SK-N-SH (cell line): ENCODE measurements around the gene TXLNA. TPM values are rescaled to one million over a fixed set of nuclear protein-coding genes. Genes with fewer than 3 reads are reported as not detected.

Source experiments
- CTCF ChIA-PET: fragments of 300-600, 350-600 bp; formaldehyde crosslinking; extraction: SDS; loops from one replicate; lab custom pipeline; 2021; lab: Yijun Ruan, JAX
- POLR2A ChIA-PET: fragments of 350-600 bp; sonication (Branson Sonifier 250); formaldehyde crosslinking; extraction: SDS; loops from one replicate; lab custom pipeline; 2020; ENCODE audit warnings: antibody characterized with exemption, inconsistent platforms; lab: Yijun Ruan, JAX
- DNase-seq: peaks from one replicate; pipeline ENCODE4 v3.0.0; 2012
- H2AFZ ChIP-seq: fragments of 200-600 bp; sonication (generic); 2 replicates; pipeline ENCODE4 v1.8.1; 2016; ENCODE audit warnings: antibody characterized with exemption, mild to moderate bottlenecking, low read depth
- H3F3A ChIP-seq: fragments of 200-600 bp; sonication (generic); replicated peaks from 2 replicates; pipeline ENCODE3; 2016; ENCODE audit warnings: antibody characterized with exemption, mild to moderate bottlenecking; ENCODE audit not compliant: insufficient read depth
- H3K27ac ChIP-seq, 2 experiments: fragments of 200-500 bp in 1 of 2; fragments of 200-600 bp in 1 of 2; sonication (Bioruptor generic) in 1 of 2; sonication (generic), shearing (Covaris generic) in 1 of 2; 2 replicates each; pipeline versions ENCODE4 v1.5.1 to v1.6.1; 2014 to 2016; ENCODE audit warnings: low read depth in 2 of 2, inconsistent platforms in 1 of 2, low read length in 1 of 2, mild to moderate bottlenecking in 1 of 2, mixed read lengths in 1 of 2
- H3K27me3 ChIP-seq: fragments of 200-600 bp; sonication (generic), shearing (Covaris generic); 2 replicates; pipeline ENCODE4 v1.6.1; 2016; ENCODE audit warnings: mixed run types; ENCODE audit not compliant: insufficient read depth
- H3K36me3 ChIP-seq, 2 experiments: fragments of 200-500 bp in 1 of 2; fragments of 200-600 bp in 1 of 2; sonication (Bioruptor generic) in 1 of 2; sonication (generic) in 1 of 2; replicated peaks in 1 of 2; 2 replicates each; pipeline versions ENCODE3 to v1.5.1; 2014 to 2016; ENCODE audit warnings: low read length in 1 of 2, mild to moderate bottlenecking in 1 of 2; ENCODE audit not compliant: insufficient read depth in 2 of 2, control insufficient read depth in 1 of 2
- H3K4me1 ChIP-seq, 2 experiments: fragments of 200-500 bp in 1 of 2; fragments of 200-600 bp in 1 of 2; sonication (Bioruptor generic) in 1 of 2; sonication (generic), shearing (Covaris generic) in 1 of 2; 2 replicates each; pipeline versions ENCODE4 v1.5.1 to v1.6.1; 2014 to 2016; ENCODE audit warnings: low read depth in 1 of 2, low read length in 1 of 2, mixed run types in 1 of 2; ENCODE audit not compliant: insufficient read depth in 2 of 2, control insufficient read depth in 1 of 2
- H3K4me2 ChIP-seq: fragments of 200-600 bp; sonication (generic), shearing (Covaris generic); 2 replicates; pipeline ENCODE4 v1.6.1; 2017; ENCODE audit warnings: mixed run types
- H3K4me3 ChIP-seq, 2 experiments: fragments of 200-500 bp in 1 of 2; fragments of 200-600 bp in 1 of 2; sonication (Bioruptor generic) in 1 of 2; sonication (generic), shearing (Covaris generic) in 1 of 2; 2 replicates each; pipeline versions ENCODE4 v1.5.1 to v1.8.1; 2014 to 2016; ENCODE audit warnings: low read depth in 2 of 2, inconsistent platforms in 1 of 2, low read length in 1 of 2, mild to moderate bottlenecking in 1 of 2, mixed read lengths in 1 of 2, moderate library complexity in 1 of 2
- H3K79me2 ChIP-seq: fragments of 200-600 bp; sonication (generic); 2 replicates; pipeline ENCODE4 v1.8.1; 2017; ENCODE audit warnings: mild to moderate bottlenecking; ENCODE audit not compliant: insufficient read depth
- H3K9ac ChIP-seq: fragments of 200-600 bp; sonication (generic); 2 replicates; pipeline ENCODE4 v1.6.1; 2017; ENCODE audit warnings: mixed run types
- H3K9me2 ChIP-seq: fragments of 200-600 bp; sonication (generic); 2 replicates; pipeline ENCODE4 v1.6.1; 2017; ENCODE audit warnings: mixed run types
- H3K9me3 ChIP-seq: fragments of 200-600 bp; sonication (generic); 2 replicates; pipeline ENCODE4 v1.6.1; 2017; ENCODE audit warnings: mixed run types, mild to moderate bottlenecking, moderate library complexity
- H4K20me1 ChIP-seq: fragments of 200-600 bp; sonication (generic); 2 replicates; pipeline ENCODE4 v1.6.1; 2017; ENCODE audit warnings: mild to moderate bottlenecking, mixed run types; ENCODE audit not compliant: insufficient read depth
- CHD2 ChIP-seq: fragments of 150-350 bp; IDR thresholded peaks from 2 replicates; pipeline ENCODE4 v1.6.1; 2018; ENCODE audit warnings: low read length; ENCODE audit not compliant: partially characterized antibody
- ELF1 ChIP-seq: IDR thresholded peaks from 2 replicates; pipeline ENCODE4 v1.4.0; 2012
- EP300 ChIP-seq, 2 experiments: IDR thresholded peaks; 2 replicates each; pipeline versions ENCODE4 v1.4.0 to v1.6.1; 2012; ENCODE audit warnings: borderline replicate concordance in 1 of 2, low read depth in 1 of 2, low read length in 1 of 2
- EZH2phosphoT487 ChIP-seq: fragments of 200-600 bp; sonication (generic); IDR thresholded peaks from 2 replicates; pipeline ENCODE4 v1.6.1; 2017; ENCODE audit warnings: low read depth, mixed run types, mild to moderate bottlenecking, antibody characterized with exemption, moderate library complexity, borderline replicate concordance
- FOSL2 ChIP-seq: IDR thresholded peaks from 2 replicates; pipeline ENCODE4 v1.4.0; 2012; ENCODE audit warnings: low read depth, mild to moderate bottlenecking, moderate library complexity, borderline replicate concordance
- FOXJ3 ChIP-seq: sonication (generic); formaldehyde crosslinking; IDR thresholded peaks from 2 replicates; pipeline ENCODE4 v1.5.1; 2020; ENCODE audit warnings: mild to moderate bottlenecking, missing genetic modification reagents
- FOXM1 ChIP-seq: IDR thresholded peaks from 2 replicates; pipeline ENCODE4 v1.4.0; 2012; ENCODE audit warnings: low read depth, mild to moderate bottlenecking
- GABPA ChIP-seq: IDR thresholded peaks from 2 replicates; pipeline ENCODE4 v1.4.0; 2012; ENCODE audit warnings: low read depth, mild to moderate bottlenecking
- GATA2 ChIP-seq: sonication (generic); formaldehyde crosslinking; IDR thresholded peaks from 2 replicates; pipeline ENCODE4 v1.5.0; 2020; ENCODE audit warnings: mild to moderate bottlenecking, missing genetic modification reagents
- IRF3 ChIP-seq: fragments of 150-350 bp; IDR thresholded peaks from 2 replicates; pipeline ENCODE4 v1.6.1; 2016; ENCODE audit warnings: mild to moderate bottlenecking, low read depth, low read length
- JUND ChIP-seq: IDR thresholded peaks from 2 replicates; pipeline ENCODE4 v1.4.0; 2012
- MEF2A ChIP-seq: IDR thresholded peaks from 2 replicates; pipeline ENCODE4 v1.4.0; 2012; ENCODE audit warnings: low read depth, borderline replicate concordance
- MXI1 ChIP-seq: IDR thresholded peaks from 2 replicates; pipeline ENCODE4 v1.6.1; 2012; ENCODE audit warnings: mild to moderate bottlenecking, low read depth, low read length, improper control_type of control experiment
- RCOR1 ChIP-seq: fragments of 150-350 bp; IDR thresholded peaks from 2 replicates; pipeline ENCODE4 v1.6.1; 2017; ENCODE audit warnings: antibody characterized with exemption, low read length
- RFX5 ChIP-seq: IDR thresholded peaks from 2 replicates; pipeline ENCODE4 v1.6.1; 2012; ENCODE audit warnings: mild to moderate bottlenecking, improper control_type of control experiment, low read length
- RXRA ChIP-seq: IDR thresholded peaks from 2 replicates; pipeline ENCODE4 v1.4.0; 2012; ENCODE audit warnings: low read depth, mild to moderate bottlenecking, borderline replicate concordance
- TCF12 ChIP-seq: IDR thresholded peaks from 2 replicates; pipeline ENCODE4 v1.4.0; 2012
- ZBTB33 ChIP-seq: IDR thresholded peaks from 2 replicates; pipeline ENCODE4 v1.4.0; 2012; ENCODE audit warnings: low read depth, borderline replicate concordance
- WGBS: methylation state at CpG from one replicate; pipeline ENCODE4 v1.1.6; 2017; ENCODE audit warnings: low lambda C conversion rate; 5-methylcytosine and 5-hydroxymethylcytosine counted together
- polyA plus RNA-seq, 3 experiments: library from polyadenylated mRNA; depleted of rRNA; stranded (reverse); fragments of >200 nt; gene quantifications; 2 replicates each; pipeline ENCODE4 v1.2.3, GENCODE V29; 2012
- TF ChIP-seq, protein P1 (sequence below): IDR thresholded peaks from 2 replicates; pipeline ENCODE4; 2012
- TF ChIP-seq, protein P2 (sequence below): fragments of 200-600 bp; sonication (generic); IDR thresholded peaks from 2 replicates; pipeline ENCODE4 v1.6.1; 2017; ENCODE audit warnings: antibody characterized with exemption, mild to moderate bottlenecking, moderate library complexity

The TXLNA gene
- polyA plus RNA-seq, 1 of the 3 experiments (the other 2 are of a cell fraction), result 26.4 TPM

- H3K4me1 ChIP-seq, result peaks cover 2 to 39% of the 10 kb centered on the region in 2 experiments; a peak in 2 of 4 replicates
- H2AFZ ChIP-seq, result no peak overlapping the region
- no peaks in the 10 kb centered on the region for H3K9me3 ChIP-seq
- no peaks in the 10 kb centered on the region for H3K27me3 ChIP-seq
- H4K20me1 ChIP-seq, result no peaks in the 10 kb centered on the region
- POLR2A ChIA-PET, result interaction anchor here (0.6 to 2.4 kb wide), 2 partner anchors 11 to 18 kb away, joined by 3 to 10 read pairs; no protein-coding TSS in a partner anchor
- H3K27ac ChIP-seq, result peak overlapping the region in 1 of 2 experiments; percentile 6; a peak in 2 of 4 replicates
- peak overlapping the region; percentile 82 for H3K9ac ChIP-seq
- H3K79me2 ChIP-seq, result peaks cover 4% of the 10 kb centered on the region; the same call in 1 of the 2 replicates
- H3K4me3 ChIP-seq, result peak overlapping the region; percentile 65 to 89
- H3K9me2 ChIP-seq, result no peaks in the 10 kb centered on the region
- 38% methylated on average over 20 of the region's 26 CpGs for WGBS
- H3K36me3 ChIP-seq, result peaks cover 0 to 5% of the 10 kb centered on the region in 2 experiments
- H3F3A ChIP-seq, result peaks cover 5% of the 10 kb centered on the region
- TF ChIP-seq, protein P1, sequence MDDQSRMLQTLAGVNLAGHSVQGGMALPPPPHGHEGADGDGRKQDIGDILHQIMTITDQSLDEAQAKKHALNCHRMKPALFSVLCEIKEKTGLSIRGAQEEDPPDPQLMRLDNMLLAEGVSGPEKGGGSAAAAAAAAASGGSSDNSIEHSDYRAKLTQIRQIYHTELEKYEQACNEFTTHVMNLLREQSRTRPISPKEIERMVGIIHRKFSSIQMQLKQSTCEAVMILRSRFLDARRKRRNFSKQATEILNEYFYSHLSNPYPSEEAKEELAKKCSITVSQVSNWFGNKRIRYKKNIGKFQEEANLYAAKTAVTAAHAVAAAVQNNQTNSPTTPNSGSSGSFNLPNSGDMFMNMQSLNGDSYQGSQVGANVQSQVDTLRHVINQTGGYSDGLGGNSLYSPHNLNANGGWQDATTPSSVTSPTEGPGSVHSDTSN, result no peak
- TF ChIP-seq RFX5 (no peak), GABPA (no peak), GATA2 (no peak), MEF2A (no peak), CHD2 (no peak), FOSL2 (no peak), MXI1 (no peak), JUND (no peak), FOXM1 (no peak), TCF12 (no peak), RXRA (no peak), FOXJ3 (CRISPR knock-in tag) (no peak), RCOR1 (no peak), EZH2phosphoT487 (no peak), ZBTB33 (no peak), ELF1 (no peak), IRF3 (no peak), EP300 (IDR thresholded peaks at IDR 0.05; ENCODE audit: borderline replicate concordance in 1 of 2, low read depth in 1 of 2, low read length in 1 of 2) (no peak)
- TF ChIP-seq, protein P2, sequence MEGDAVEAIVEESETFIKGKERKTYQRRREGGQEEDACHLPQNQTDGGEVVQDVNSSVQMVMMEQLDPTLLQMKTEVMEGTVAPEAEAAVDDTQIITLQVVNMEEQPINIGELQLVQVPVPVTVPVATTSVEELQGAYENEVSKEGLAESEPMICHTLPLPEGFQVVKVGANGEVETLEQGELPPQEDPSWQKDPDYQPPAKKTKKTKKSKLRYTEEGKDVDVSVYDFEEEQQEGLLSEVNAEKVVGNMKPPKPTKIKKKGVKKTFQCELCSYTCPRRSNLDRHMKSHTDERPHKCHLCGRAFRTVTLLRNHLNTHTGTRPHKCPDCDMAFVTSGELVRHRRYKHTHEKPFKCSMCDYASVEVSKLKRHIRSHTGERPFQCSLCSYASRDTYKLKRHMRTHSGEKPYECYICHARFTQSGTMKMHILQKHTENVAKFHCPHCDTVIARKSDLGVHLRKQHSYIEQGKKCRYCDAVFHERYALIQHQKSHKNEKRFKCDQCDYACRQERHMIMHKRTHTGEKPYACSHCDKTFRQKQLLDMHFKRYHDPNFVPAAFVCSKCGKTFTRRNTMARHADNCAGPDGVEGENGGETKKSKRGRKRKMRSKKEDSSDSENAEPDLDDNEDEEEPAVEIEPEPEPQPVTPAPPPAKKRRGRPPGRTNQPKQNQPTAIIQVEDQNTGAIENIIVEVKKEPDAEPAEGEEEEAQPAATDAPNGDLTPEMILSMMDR, result no peak
- peak; percentile 39 for DNase-seq
- CTCF ChIA-PET, result interaction anchor here (0.6 to 5.5 kb wide), 4 partner anchors 11 to 180 kb away, joined by 3 to 39 read pairs (median 4); no protein-coding TSS in a partner anchor
- H3K4me2 ChIP-seq, result peak overlapping the region; percentile 95
Measured at GRCh38 chr1:32204943-32205361, 25.5 kb downstream of the TXLNA start.
